Choroid plexus epithelial cell (primary cell): ENCODE data around the gene DNAJC16.
"Not testable (repeated sequence)": the region's sequence is repeated elsewhere in the genome, so short reads cannot be mapped to it uniquely, and the experiment has no call there.

ENCODE experiments used
- DNase-seq: peaks from one replicate; pipeline ENCODE4 v3.0.0-alpha.2; 2010; ENCODE audit warnings: low read depth
- H3K4me3 ChIP-seq: 2 replicates; pipeline ENCODE4 v1.5.1; 2011; ENCODE audit warnings: low read depth, mild to moderate bottlenecking, control low read depth, low read length, moderate library complexity
- TF ChIP-seq, protein P1 (sequence below): conservative IDR thresholded peaks from 2 replicates; pipeline ENCODE4 v1.5.1; 2011; ENCODE audit warnings: low read depth, mild to moderate bottlenecking, control low read depth, inconsistent platforms, low read length, moderate library complexity

DNAJC16 gene

DNA sequence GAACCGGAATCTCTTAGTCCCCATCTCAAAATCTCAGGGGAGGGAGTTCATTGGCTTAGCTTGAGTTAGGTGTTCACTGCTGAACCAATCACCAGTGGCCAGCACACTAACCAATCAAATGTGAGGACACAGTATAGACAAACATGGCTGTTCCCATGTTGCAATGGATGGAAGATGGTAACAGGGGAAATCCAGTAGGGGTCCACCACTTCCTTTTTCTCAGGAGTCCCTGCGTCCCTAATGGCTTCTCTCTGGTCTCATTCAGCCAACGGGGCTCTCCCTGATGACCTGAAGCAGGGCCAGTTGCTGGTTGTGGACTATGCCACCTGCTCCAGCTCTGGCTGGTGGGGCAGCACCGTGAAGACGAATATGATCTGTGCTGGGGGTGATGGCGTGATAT, 41.0 kb upstream of the DNAJC16 start:
- TF ChIP-seq, protein P1, sequence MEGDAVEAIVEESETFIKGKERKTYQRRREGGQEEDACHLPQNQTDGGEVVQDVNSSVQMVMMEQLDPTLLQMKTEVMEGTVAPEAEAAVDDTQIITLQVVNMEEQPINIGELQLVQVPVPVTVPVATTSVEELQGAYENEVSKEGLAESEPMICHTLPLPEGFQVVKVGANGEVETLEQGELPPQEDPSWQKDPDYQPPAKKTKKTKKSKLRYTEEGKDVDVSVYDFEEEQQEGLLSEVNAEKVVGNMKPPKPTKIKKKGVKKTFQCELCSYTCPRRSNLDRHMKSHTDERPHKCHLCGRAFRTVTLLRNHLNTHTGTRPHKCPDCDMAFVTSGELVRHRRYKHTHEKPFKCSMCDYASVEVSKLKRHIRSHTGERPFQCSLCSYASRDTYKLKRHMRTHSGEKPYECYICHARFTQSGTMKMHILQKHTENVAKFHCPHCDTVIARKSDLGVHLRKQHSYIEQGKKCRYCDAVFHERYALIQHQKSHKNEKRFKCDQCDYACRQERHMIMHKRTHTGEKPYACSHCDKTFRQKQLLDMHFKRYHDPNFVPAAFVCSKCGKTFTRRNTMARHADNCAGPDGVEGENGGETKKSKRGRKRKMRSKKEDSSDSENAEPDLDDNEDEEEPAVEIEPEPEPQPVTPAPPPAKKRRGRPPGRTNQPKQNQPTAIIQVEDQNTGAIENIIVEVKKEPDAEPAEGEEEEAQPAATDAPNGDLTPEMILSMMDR = no peak
- H3K4me3 ChIP-seq = no peak overlapping the region
- no peak for DNase-seq

GRCh38 chr1:15486844-15487610, 39.6 kb upstream of the DNAJC16 start:
- not testable (repeated sequence) for DNase-seq, H3K4me3 ChIP-seq

- no peak for DNase-seq
- no peak overlapping the region for H3K4me3 ChIP-seq
- TF ChIP-seq, protein P1 = no peak
Measured at GRCh38 chr1:15488371-15488770, 38.3 kb upstream of the DNAJC16 start.

- TF ChIP-seq, protein P1 = no peak
- no peak overlapping the region for H3K4me3 ChIP-seq
- DNase-seq = no peak
Measured at GRCh38 chr1:15489052-15489736, 37.5 kb upstream of the DNAJC16 start.

DNA sequence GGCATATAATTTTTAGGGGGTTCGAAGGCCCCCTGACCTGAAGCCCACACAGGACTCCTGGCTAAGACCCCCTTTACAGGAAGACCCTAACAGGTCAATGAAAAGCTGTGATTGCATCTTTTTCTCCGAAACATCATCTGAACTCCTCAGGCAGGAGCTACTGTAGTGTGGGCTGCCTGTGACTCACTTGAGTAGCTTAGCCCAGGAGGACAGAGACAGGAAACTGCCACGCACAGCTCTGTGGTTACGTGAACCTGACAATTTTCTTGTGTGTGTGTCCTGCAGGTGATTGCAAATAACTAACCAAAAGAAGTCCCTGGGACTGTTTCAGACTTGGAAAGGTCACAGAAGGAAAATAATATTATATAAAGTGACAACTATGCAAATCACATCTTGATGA, 35.6 kb upstream of the DNAJC16 start:
- H3K4me3 ChIP-seq = not testable (repeated sequence)
- DNase-seq = peak; percentile 42

DNA sequence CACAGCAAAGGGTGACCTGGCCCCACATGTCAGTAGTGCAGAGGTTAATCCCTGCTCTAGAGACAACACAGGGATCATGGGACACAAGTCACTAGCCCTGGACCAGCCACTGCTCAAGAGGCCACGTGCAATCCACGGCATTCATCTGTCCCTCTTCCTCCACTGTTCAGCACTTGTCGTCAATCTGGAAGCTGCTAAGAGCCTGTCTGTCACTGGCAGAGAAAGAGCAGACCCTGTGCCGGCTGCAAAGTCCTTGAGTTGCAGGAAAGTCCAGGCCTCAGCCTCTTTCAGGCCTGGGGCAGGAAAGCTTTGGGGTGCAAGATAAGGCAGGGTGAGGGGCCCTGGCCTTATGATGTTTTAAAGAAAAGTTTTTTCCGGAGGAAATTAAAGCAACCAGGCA, 34.1 kb upstream of the DNAJC16 start:
- no peak overlapping the region for H3K4me3 ChIP-seq
- no peak for DNase-seq
- TF ChIP-seq, protein P1 = no peak

DNA sequence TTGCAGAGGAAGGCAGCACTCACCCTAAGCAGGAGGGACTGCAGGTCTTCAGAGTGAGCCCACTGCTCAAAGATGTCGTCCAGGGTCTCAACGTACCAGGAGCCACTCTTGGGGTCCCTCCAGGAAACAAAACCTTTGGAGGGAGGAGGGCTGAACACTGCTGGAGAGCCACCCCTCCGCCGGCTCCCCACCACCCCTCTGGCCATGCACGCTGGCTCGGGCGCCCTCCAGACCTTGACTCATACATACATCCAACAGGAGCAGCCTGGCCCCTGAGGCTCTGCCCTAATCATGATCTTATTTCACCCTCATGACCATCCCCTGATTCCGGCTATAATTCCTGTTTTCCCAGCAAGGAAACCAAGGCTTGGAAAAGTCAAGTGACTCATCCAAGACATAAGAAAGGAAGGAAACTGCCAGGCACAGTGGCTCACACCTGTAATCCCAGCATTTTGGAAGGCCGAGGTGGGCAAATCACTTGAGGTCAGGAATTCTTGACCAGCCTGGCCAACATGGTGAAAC, 32.7 kb upstream of the DNAJC16 start:
- no peak overlapping the region for H3K4me3 ChIP-seq
- no peak for DNase-seq
- TF ChIP-seq, protein P1 = no peak
